Body of pancreas (tissue), 4 donors: Measurements from ENCODE around the gene COMMD2. TPM values are rescaled to one million over a fixed set of nuclear protein-coding genes. Genes with fewer than 3 reads are reported as not detected.

ENCODE experiments used
- ATAC-seq: fragments of 150-250 bp; one replicate; pipeline ENCODE4 v1.9.1; 2016
- DNase-seq, 4 donors: peaks; one replicate each; pipeline ENCODE4 v3.0.0-alpha.2; 2019
- H3K27ac ChIP-seq, 4 donors: fragments of 200-600 bp; sonication (generic); 1 replicate in 3 of 4; 2 replicates in 1 of 4; pipeline versions ENCODE4 v1.5.1 to v1.6.1; 2016 to 2019; ENCODE audit warnings: mild to moderate bottlenecking in 1 of 4, mixed read lengths in 1 of 4, moderate library complexity in 1 of 4
- H3K27me3 ChIP-seq, 2 donors: fragments of 200-600 bp; sonication (generic); one replicate each; pipeline ENCODE4 v1.6.0; 2016; ENCODE audit warnings: mild to moderate bottlenecking in 1 of 2
- H3K36me3 ChIP-seq, 2 donors: fragments of 200-600 bp; sonication (generic); replicated peaks in 1 of 2; 2 replicates each; pipeline ENCODE4 v1.5.1; 2016; ENCODE audit warnings: low read depth in 2 of 2; ENCODE audit not compliant: insufficient read depth in 1 of 2
- H3K4me1 ChIP-seq: fragments of 200-600 bp; sonication (generic); one replicate; pipeline ENCODE4 v1.6.0; 2016
- H3K4me3 ChIP-seq, 2 donors: fragments of 200-600 bp; sonication (generic); 1 replicate in 1 of 2; 2 replicates in 1 of 2; pipeline ENCODE4 v1.5.1; 2016 to 2019
- H3K9me3 ChIP-seq, 3 donors: fragments of 200-600 bp; sonication (generic); 1 replicate in 2 of 3; 2 replicates in 1 of 3; pipeline ENCODE4 v1.5.1; 2016
- POLR2A ChIP-seq, 3 donors: fragments of 450-650 bp; IDR thresholded peaks; one replicate each; pipeline ENCODE4 v1.6.1; 2016; ENCODE audit warnings: antibody characterized with exemption in 3 of 3, mild to moderate bottlenecking in 2 of 3
- WGBS, 2 donors: methylation state at CpG; one replicate each; pipeline ENCODE4 v1.1.5; 2017; 5-methylcytosine and 5-hydroxymethylcytosine counted together
- intact Hi-C: fragments of 100-400 bp; cut with DNase I; formaldehyde crosslinking; loops from one replicate; pipeline ENCODE4 v1.15.1; 2023
- total RNA-seq, 2 donors: library from RNA; depleted of rRNA; stranded (reverse); fragments of >200 nt; gene quantifications; one replicate each; pipeline ENCODE4 v1.1.0, GENCODE V29; 2016
- TF ChIP-seq, protein P1 (sequence below), 7 experiments: fragments of 450-650 bp in 4 of 7; fragments of 200-600 bp in 3 of 7; sonication (generic) in 3 of 7; IDR thresholded peaks; one replicate each; pipeline ENCODE4 v1.5.1; 2016 to 2019; ENCODE audit warnings: antibody characterized with exemption in 7 of 7

COMMD2 gene
- total RNA-seq, 2 donors from 2014 or later = 8.2 to 41.2 TPM

DNA sequence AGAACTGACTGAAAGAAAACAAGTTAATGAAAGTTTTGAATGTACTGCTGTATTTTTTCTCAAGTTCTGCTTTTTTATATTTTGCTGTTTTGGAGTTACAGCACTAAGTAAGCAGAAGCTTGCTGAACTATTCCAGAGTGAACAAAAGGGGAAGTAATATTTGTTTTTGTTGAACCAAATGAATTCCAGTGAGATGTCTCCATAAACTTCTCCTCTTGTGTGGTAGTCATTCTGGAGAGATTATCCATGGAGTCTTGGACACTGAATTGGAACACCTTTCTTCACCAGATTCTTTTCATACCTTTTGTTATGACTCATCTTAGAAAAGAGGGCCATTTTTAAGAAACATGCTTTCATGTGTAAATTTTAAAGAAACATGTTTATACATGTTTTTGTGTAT, 31.3 kb upstream of the COMMD2 start:
- intact Hi-C loops = no loop called here
- no peak for ATAC-seq
- H3K4me3 ChIP-seq = no peak overlapping the region
- H3K9me3 ChIP-seq = no peaks in the 10 kb centered on the region
- H3K27me3 ChIP-seq = no peaks in the 10 kb centered on the region
- H3K36me3 ChIP-seq = no peaks in the 10 kb centered on the region
- no peak for TF ChIP-seq POLR2A (IDR thresholded peaks at IDR 0.05)
- TF ChIP-seq, protein P1, sequence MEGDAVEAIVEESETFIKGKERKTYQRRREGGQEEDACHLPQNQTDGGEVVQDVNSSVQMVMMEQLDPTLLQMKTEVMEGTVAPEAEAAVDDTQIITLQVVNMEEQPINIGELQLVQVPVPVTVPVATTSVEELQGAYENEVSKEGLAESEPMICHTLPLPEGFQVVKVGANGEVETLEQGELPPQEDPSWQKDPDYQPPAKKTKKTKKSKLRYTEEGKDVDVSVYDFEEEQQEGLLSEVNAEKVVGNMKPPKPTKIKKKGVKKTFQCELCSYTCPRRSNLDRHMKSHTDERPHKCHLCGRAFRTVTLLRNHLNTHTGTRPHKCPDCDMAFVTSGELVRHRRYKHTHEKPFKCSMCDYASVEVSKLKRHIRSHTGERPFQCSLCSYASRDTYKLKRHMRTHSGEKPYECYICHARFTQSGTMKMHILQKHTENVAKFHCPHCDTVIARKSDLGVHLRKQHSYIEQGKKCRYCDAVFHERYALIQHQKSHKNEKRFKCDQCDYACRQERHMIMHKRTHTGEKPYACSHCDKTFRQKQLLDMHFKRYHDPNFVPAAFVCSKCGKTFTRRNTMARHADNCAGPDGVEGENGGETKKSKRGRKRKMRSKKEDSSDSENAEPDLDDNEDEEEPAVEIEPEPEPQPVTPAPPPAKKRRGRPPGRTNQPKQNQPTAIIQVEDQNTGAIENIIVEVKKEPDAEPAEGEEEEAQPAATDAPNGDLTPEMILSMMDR (IDR thresholded peaks at IDR 0.05) = no peak
- H3K27ac ChIP-seq = no peak overlapping the region
- no peaks in the 10 kb centered on the region for H3K4me1 ChIP-seq
- DNase-seq = no peak

DNA sequence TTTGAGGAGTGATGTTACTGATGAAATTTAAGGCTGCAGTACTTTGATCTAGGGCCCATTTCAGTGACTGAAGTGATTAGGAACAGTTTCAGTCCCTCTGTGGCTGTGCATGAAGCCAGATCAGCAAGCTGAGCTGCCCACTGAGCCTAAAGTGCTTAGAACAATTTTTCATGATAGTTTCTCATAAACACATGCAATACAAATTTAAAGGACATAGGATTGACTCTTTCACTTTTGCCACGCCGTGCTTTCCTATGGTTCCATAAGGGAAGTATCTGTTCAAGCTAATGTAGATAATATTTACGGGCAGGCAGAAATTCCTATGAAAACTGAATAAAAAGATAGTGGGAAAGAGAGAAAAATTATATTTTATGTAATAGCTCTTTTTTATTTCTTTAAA, 29.5 kb upstream of the COMMD2 start:
- Histone ChIP-seq H3K36me3 (no peaks in the 10 kb centered on the region), H3K27ac (no peak overlapping the region), H3K4me1 (no peaks in the 10 kb centered on the region), H3K4me3 (no peak overlapping the region), H3K27me3 (no peaks in the 10 kb centered on the region), H3K9me3 (no peaks in the 10 kb centered on the region)
- 87 to 93% methylated on average over 3 of the region's 3 CpGs for WGBS, 2 donors
- intact Hi-C loops = no loop called here
- TF ChIP-seq, protein P1 (IDR thresholded peaks at IDR 0.05) = no peak
- TF ChIP-seq POLR2A (IDR thresholded peaks at IDR 0.05) = no peak
- DNase-seq (no peak), ATAC-seq (no peak)

DNA sequence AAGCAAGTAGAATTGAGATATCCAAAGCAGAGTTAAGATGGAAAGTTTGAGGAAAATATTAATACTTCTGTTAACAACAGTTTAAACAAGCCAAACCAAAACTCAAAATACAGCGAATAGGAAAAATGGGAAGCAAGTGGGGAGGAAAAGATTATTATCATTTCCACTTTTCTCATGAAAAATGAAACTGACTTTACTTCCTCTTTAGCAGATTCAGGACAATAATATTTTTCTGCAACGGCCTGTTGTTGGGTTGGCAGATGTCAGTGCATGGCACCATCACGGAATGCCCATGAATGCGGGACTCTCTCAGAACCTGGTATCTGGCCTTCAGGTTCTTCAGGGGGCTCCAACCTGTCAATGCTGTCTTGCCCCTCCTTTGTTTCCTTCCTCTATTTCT, 28.9 kb upstream of the COMMD2 start:
- Histone ChIP-seq H3K27ac (no peak overlapping the region), H3K9me3 (no peaks in the 10 kb centered on the region), H3K4me1 (no peaks in the 10 kb centered on the region), H3K36me3 (no peaks in the 10 kb centered on the region), H3K27me3 (no peaks in the 10 kb centered on the region), H3K4me3 (no peak overlapping the region)
- no peak for TF ChIP-seq POLR2A (IDR thresholded peaks at IDR 0.05)
- TF ChIP-seq, protein P1 (IDR thresholded peaks at IDR 0.05) = no peak
- peak in 1 of 4 donors; percentile 3 for DNase-seq
- no peak for ATAC-seq
- intact Hi-C loops = no loop called here
- WGBS, 2 donors = 69 to 92% methylated on average over 4 of the region's 4 CpGs

DNA sequence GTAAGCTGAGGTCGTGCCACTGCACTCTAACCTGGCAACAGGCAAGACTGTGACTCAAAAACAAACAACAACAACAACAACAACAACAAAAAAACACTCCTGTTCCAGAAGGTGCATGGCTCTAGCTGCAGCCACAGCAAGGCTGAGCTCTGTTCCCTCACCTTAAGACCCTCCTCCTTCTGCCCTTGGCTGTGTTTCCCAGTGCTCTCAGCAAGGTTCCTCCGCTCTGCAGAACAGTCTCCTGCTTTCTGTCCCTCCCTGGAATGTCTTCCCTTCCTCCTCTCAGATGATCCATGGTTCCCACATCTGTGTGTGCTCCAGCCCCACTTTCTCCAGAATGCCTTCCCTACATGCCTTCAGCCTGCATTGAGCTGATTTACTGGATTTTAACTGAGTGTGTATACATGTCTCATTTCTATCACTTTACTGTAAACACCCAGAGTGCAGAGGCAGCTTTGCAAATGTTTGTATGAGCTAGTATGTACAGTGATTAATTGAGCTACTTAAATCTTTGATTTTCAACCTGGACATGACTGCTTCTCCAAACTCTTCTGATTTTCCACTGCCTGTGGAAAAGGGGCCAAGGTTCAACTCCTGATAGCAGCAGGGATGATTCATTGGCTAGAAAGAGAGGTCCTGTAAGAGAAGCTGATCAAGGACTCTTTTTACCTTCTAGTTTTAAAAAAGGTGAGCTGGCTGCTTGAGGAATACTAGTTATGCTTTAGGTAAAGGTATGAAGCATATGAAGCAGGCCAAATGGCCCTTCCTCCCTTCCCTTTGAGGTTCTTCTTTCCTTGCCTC, 25.3 kb upstream of the COMMD2 start:
- Histone ChIP-seq H3K36me3 (no peaks in the 10 kb centered on the region), H3K9me3 (no peaks in the 10 kb centered on the region), H3K27ac (no peak overlapping the region), H3K4me3 (no peak overlapping the region), H3K27me3 (no peaks in the 10 kb centered on the region), H3K4me1 (no peaks in the 10 kb centered on the region)
- DNase-seq = no peak
- intact Hi-C loops = no loop called here
- ATAC-seq = no peak
- WGBS, 2 donors = 90 to 100% methylated on average over 1 to 2 of the region's 2 CpGs
- TF ChIP-seq, protein P1 (IDR thresholded peaks at IDR 0.05) = no peak
- no peak for TF ChIP-seq POLR2A (IDR thresholded peaks at IDR 0.05)

DNA sequence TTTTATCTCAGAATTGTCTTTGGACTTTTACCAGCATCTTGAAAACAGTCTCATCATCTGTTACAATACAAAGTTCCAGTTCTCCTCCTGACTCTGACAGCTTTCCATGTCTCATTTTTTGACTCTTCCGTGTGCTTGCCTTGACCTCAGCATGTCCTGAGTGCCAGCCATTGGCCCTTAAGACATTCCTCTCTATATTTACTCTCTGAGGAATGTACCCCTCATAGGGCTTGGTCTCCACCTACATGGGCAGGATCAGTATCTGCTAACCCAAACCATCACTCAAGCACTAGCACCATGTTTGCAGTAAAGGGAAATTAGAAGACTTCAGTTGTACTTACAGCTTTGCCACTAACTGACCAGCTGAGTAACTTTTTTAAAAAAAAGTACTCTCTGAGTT, 23.9 kb upstream of the COMMD2 start:
- H3K27me3 ChIP-seq = no peaks in the 10 kb centered on the region
- no peak overlapping the region for H3K27ac ChIP-seq
- DNase-seq (no peak), ATAC-seq (no peak)
- TF ChIP-seq, protein P1 (IDR thresholded peaks at IDR 0.05) = no peak
- TF ChIP-seq POLR2A (IDR thresholded peaks at IDR 0.05) = no peak
- no peaks in the 10 kb centered on the region for H3K9me3 ChIP-seq
- H3K4me1 ChIP-seq = no peaks in the 10 kb centered on the region
- no peak overlapping the region for H3K4me3 ChIP-seq
- no peaks in the 10 kb centered on the region for H3K36me3 ChIP-seq
- 71 to 75% methylated on average over 1 of the region's 1 CpG for WGBS, 2 donors
- intact Hi-C loops = no loop called here
